Frontal cortex (tissue), 4 donors: ENCODE measurements around the gene DYNC2I2. TPM values are rescaled to one million over a fixed set of nuclear protein-coding genes. Genes with fewer than 3 reads are reported as not detected.
"Not testable (repeated sequence)": the region's sequence is repeated elsewhere in the genome, so short reads cannot be mapped to it uniquely, and the experiment has no call there.

Source experiments
- DNase-seq, 2 donors: peaks; one replicate each; pipeline ENCODE4 v3.0.0; 2012; ENCODE audit warnings: low spot score in 2 of 2
- FAIRE-seq: peaks from 2 replicates; lab custom pipeline; 2012; peaks lifted over from hg19 to GRCh38; lab: Jason Lieb, UNC
- total RNA-seq: library from RNA; depleted of rRNA; stranded (reverse); fragments of >200 nt; gene quantifications from one replicate; pipeline ENCODE4 v1.2.3, GENCODE V29; 2014
- donor health status: control.
- donor health status: control.
- donor health status: control.

DYNC2I2 gene
- 31.4 TPM for total RNA-seq

GRCh38 chr9:128656416-128657343, at the start of gene DYNC2I2:
DYNC2I2 (minus strand) TSS chr9:128656847; CDS start chr9:128656726, 121 bp downstream.
- DNase-seq (peak; percentile 99 to 100), FAIRE-seq (no peak)

- no peak for DNase-seq
- no peak for FAIRE-seq
These were observed 49.4 kb upstream of the DYNC2I2 start for GRCh38 chr9:128706045-128706444.

- DNase-seq (no peak), FAIRE-seq (no peak)
These were observed 48.7 kb upstream of the DYNC2I2 start for GRCh38 chr9:128705051-128705965.

- FAIRE-seq: no peak
- DNase-seq: no peak
These were observed 47.7 kb upstream of the DYNC2I2 start for GRCh38 chr9:128704356-128704670.

GRCh38 chr9:128703616-128704355, 47.1 kb upstream of the DYNC2I2 start:
- FAIRE-seq (no peak), DNase-seq (peak in 1 of 2 donors; percentile 62)

- DNase-seq: no peak
These were observed 46.4 kb upstream of the DYNC2I2 start for GRCh38 chr9:128702949-128703615.

GRCh38 chr9:128702445-128702948, 45.9 kb upstream of the DYNC2I2 start, which contains the start of gene PKN3:
PKN3 (plus strand) TSS chr9:128702503; CDS start chr9:128702916, 413 bp downstream.
- DNase-seq: peak; percentile 84 to 93
- FAIRE-seq: no peak

More at GRCh38 chr9:128702949-128703615, 46.4 kb upstream of the DYNC2I2 start:
- no peak for FAIRE-seq

- no peak for FAIRE-seq
- DNase-seq: no peak
These were observed 44.7 kb upstream of the DYNC2I2 start for GRCh38 chr9:128701227-128701854.

- DNase-seq, FAIRE-seq: not testable (repeated sequence)
These were observed 42.6 kb upstream of the DYNC2I2 start for GRCh38 chr9:128699096-128699795.

GRCh38 chr9:128696923-128697707, 40.5 kb upstream of the DYNC2I2 start:
- FAIRE-seq (no peak), DNase-seq (no peak)

- DNase-seq: no peak
- no peak for FAIRE-seq
These were observed 37.7 kb upstream of the DYNC2I2 start for GRCh38 chr9:128694344-128694743.

GRCh38 chr9:128693738-128694137, 37.1 kb upstream of the DYNC2I2 start:
- DNase-seq, FAIRE-seq: not testable (repeated sequence)

- FAIRE-seq: no peak
- DNase-seq: no peak
These were observed 34.0 kb upstream of the DYNC2I2 start for GRCh38 chr9:128690684-128691034.

- peak; percentile 85 to 94 for DNase-seq
- FAIRE-seq: no peak
These were observed 33.4 kb upstream of the DYNC2I2 start for GRCh38 chr9:128689820-128690683.

- FAIRE-seq (no peak), DNase-seq (no peak)
These were observed 32.7 kb upstream of the DYNC2I2 start for GRCh38 chr9:128689293-128689774.
